DND-41 (cell line): ENCODE results near the gene PRPF6.

Experiments
- ATAC-seq: fragments of 200-7000 bp; cut with Tn5 transposase; 3 replicates; pipeline ENCODE4 v1.9.1; 2021; ENCODE audit warnings: low read depth; ENCODE audit not compliant: insufficient read depth
- DNase-seq: peaks from one replicate; pipeline ENCODE4 v3.0.0-alpha.2; 2020
- H2AFZ ChIP-seq: 2 replicates; pipeline ENCODE4 v1.6.0; 2012; ENCODE audit warnings: low read depth, low read length
- H3K27ac ChIP-seq: 2 replicates; pipeline ENCODE4 v1.5.1; 2012; ENCODE audit warnings: low read length, inconsistent platforms
- H3K27me3 ChIP-seq: fragments of 200-600 bp; sonication (generic); 2 replicates; pipeline ENCODE4 v1.6.0; 2012; ENCODE audit warnings: low read length, mild to moderate bottlenecking, inconsistent platforms; ENCODE audit not compliant: insufficient read depth, poor library complexity
- H3K36me3 ChIP-seq: 2 replicates; pipeline ENCODE4 v1.5.1; 2012; ENCODE audit warnings: low read length, inconsistent platforms; ENCODE audit not compliant: insufficient read depth
- H3K4me1 ChIP-seq: 2 replicates; pipeline ENCODE4 v1.5.1; 2012; ENCODE audit warnings: mild to moderate bottlenecking, low read length; ENCODE audit not compliant: insufficient read depth
- H3K4me2 ChIP-seq: 2 replicates; pipeline ENCODE4 v1.6.0; 2012; ENCODE audit warnings: mild to moderate bottlenecking, moderate library complexity, low read length, inconsistent platforms; ENCODE audit not compliant: insufficient read depth
- H3K4me3 ChIP-seq, 2 experiments: fragments of 200-600 bp in 1 of 2; shearing (Covaris generic) in 1 of 2; 2 replicates each; pipeline ENCODE4 v1.5.1; 2012 to 2016; ENCODE audit warnings: inconsistent platforms in 2 of 2, low read length in 2 of 2, mild to moderate bottlenecking in 2 of 2, low read depth in 1 of 2, moderate library complexity in 1 of 2
- H3K79me2 ChIP-seq: 2 replicates; pipeline ENCODE4 v1.6.0; 2012; ENCODE audit warnings: low read length, inconsistent platforms; ENCODE audit not compliant: insufficient read depth
- H3K9ac ChIP-seq: 2 replicates; pipeline ENCODE4 v1.6.0; 2012; ENCODE audit warnings: low read depth, mild to moderate bottlenecking, inconsistent platforms, low read length, moderate library complexity
- H3K9me3 ChIP-seq: 2 replicates; pipeline ENCODE4 v1.5.1; 2012; ENCODE audit warnings: low read length, moderate library complexity, mild to moderate bottlenecking, inconsistent platforms; ENCODE audit not compliant: insufficient read depth, severe bottlenecking
- H4K20me1 ChIP-seq: 2 replicates; pipeline ENCODE4 v1.6.0; 2012; ENCODE audit warnings: low read length; ENCODE audit not compliant: insufficient read depth
- EZH2 ChIP-seq: IDR thresholded peaks from 3 replicates; pipeline ENCODE4 v1.6.1; 2012; ENCODE audit warnings: borderline replicate concordance, low read depth, mild to moderate bottlenecking, moderate library complexity, low read length, inconsistent platforms; ENCODE audit not compliant: severe bottlenecking
- TF ChIP-seq, protein P1 (sequence below): IDR thresholded peaks from 2 replicates; pipeline ENCODE4 v1.5.1; 2012; ENCODE audit warnings: borderline replicate concordance, low read length, moderate library complexity, mild to moderate bottlenecking; ENCODE audit not compliant: poor library complexity, severe bottlenecking; ENCODE audit errors: extremely low read depth

Gene PRPF6

DNA sequence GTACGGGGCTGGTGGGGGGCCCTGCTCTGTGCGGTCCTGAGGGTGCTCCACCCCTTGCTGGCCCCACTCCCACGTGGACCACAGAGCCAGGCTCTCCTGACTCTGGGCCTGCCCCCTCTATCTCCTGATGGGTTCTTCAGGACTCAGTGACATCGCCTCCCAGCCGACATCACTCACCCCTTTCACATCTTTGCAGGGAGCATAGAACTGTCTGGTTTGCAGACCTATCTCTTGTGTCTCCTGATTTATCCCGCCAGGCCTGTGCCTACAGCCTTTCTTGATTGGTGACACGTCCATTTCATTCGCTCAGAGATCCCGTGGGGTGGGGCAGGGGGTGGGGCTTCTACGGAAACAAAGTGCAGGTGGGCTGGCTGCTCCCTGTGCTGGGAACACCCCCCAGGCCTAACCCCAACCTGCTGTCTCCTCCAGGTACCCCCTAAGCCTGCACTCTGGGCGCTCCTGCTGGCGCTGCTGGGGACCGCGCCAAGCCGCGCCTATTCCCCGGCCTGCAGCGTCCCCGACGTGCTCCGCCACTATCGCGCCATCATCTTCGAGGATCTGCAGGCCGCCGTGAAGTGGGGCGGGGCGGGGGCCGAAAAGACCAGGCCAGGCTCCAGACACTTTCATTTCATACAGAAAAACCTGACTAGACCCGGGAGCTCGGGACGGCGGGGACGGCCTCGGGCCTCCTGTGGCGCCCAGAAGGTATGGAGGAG is 56.7 kb downstream of the PRPF6 start:
- Histone ChIP-seq H3K4me1 (peaks cover 36% of the 10 kb centered on the region), H2AFZ (no peak overlapping the region), H3K79me2 (no peaks in the 10 kb centered on the region), H3K4me3 (peak overlapping the region in 1 of 2 experiments; percentile 66; a peak in 1 of 4 replicates), H3K9me3 (no peaks in the 10 kb centered on the region), H3K36me3 (peaks cover 22% of the 10 kb centered on the region), H4K20me1 (peaks cover 13% of the 10 kb centered on the region; the same call in 1 of the 2 replicates), H3K4me2 (peak overlapping the region; percentile 99), H3K27ac (no peak overlapping the region), H3K27me3 (peaks cover 42% of the 10 kb centered on the region), H3K9ac (peak overlapping the region; percentile 70; the same call in 1 of the 2 replicates)
- ATAC-seq (no peak), DNase-seq (no peak)
- TF ChIP-seq EZH2: no peak
- TF ChIP-seq, protein P1, sequence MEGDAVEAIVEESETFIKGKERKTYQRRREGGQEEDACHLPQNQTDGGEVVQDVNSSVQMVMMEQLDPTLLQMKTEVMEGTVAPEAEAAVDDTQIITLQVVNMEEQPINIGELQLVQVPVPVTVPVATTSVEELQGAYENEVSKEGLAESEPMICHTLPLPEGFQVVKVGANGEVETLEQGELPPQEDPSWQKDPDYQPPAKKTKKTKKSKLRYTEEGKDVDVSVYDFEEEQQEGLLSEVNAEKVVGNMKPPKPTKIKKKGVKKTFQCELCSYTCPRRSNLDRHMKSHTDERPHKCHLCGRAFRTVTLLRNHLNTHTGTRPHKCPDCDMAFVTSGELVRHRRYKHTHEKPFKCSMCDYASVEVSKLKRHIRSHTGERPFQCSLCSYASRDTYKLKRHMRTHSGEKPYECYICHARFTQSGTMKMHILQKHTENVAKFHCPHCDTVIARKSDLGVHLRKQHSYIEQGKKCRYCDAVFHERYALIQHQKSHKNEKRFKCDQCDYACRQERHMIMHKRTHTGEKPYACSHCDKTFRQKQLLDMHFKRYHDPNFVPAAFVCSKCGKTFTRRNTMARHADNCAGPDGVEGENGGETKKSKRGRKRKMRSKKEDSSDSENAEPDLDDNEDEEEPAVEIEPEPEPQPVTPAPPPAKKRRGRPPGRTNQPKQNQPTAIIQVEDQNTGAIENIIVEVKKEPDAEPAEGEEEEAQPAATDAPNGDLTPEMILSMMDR: no peak

- H3K79me2 ChIP-seq: no peaks in the 10 kb centered on the region
- peaks cover 42% of the 10 kb centered on the region for H3K27me3 ChIP-seq
- H3K4me2 ChIP-seq: peak overlapping the region; percentile 99
- H3K27ac ChIP-seq: no peak overlapping the region
- H3K9ac ChIP-seq: peak overlapping the region; percentile 70
- peaks cover 17% of the 10 kb centered on the region for H3K36me3 ChIP-seq
- no peak for DNase-seq
- H3K9me3 ChIP-seq: no peaks in the 10 kb centered on the region
- no peak for TF ChIP-seq EZH2
- TF ChIP-seq, protein P1: no peak
- peaks cover 36% of the 10 kb centered on the region for H3K4me1 ChIP-seq
- H2AFZ ChIP-seq: peak overlapping the region; percentile 93
- ATAC-seq: peak; percentile 9; the same call in 2 of the 3 replicates
- H3K4me3 ChIP-seq: peak overlapping the region in 1 of 2 experiments; percentile 66; a peak in 2 of 4 replicates
- peaks cover 13% of the 10 kb centered on the region; the same call in 1 of the 2 replicates for H4K20me1 ChIP-seq
These were observed 57.3 kb downstream of the PRPF6 start for GRCh38 chr20:64038224-64038564.

DNA sequence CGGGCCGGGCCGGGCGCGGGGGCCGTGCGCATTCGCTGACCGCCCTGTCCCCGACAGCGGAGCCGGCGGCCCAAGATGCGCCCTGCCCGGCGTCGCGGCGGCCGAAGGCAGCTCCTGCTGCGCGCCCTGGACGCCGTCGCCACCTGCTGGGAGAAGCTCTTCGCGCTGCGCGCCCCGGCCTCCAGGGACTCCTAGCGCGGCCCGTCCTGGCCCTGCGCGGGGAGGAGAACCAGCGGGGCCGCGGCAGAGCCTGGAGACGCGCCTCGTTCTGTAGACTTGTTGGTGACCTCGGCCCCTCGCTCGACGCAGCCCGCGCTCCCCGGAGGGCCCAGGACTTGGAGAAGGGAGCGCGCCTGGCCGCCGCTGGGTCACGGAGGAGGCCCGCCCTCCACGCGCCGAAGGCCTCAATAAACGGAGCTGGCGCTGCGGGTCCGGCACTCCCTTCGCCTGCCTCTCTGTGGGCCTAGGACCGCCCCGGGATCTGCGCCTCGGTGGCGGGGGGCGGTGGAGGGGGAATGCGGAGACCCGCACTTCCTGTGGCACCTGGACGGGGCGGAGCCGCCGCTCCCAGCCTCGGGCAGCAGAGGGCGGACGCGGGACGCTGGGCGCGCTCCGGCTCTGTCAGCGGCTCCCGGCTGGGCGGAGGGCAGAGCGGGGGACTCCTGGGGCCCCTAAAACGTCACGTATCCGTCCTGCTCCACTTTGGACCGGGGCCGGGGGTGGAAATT is 57.8 kb downstream of the PRPF6 start:
- TF ChIP-seq, protein P1: peak; percentile 81
- no peak for TF ChIP-seq EZH2
- H3K36me3 ChIP-seq: peaks cover 13% of the 10 kb centered on the region
- no peaks in the 10 kb centered on the region for H3K9me3 ChIP-seq
- H3K9ac ChIP-seq: peak overlapping the region; percentile 70
- H2AFZ ChIP-seq: peak overlapping the region; percentile 93
- H3K27me3 ChIP-seq: peaks cover 42% of the 10 kb centered on the region
- peaks cover 13% of the 10 kb centered on the region; the same call in 1 of the 2 replicates for H4K20me1 ChIP-seq
- H3K4me3 ChIP-seq: peak overlapping the region; percentile 36 to 66
- peak overlapping the region; percentile 46; the same call in 1 of the 2 replicates for H3K27ac ChIP-seq
- H3K79me2 ChIP-seq: no peaks in the 10 kb centered on the region
- peak; percentile 84 for ATAC-seq
- H3K4me2 ChIP-seq: peak overlapping the region; percentile 99
- peaks cover 36% of the 10 kb centered on the region for H3K4me1 ChIP-seq
- DNase-seq: peak; percentile 90
